Inflammatory macrophage (primary cell): ENCODE data around the gene SLPI.
A peak's percentile ranks its signal among the peaks of the same experiment; 100 is the strongest.

Experiments used
- DNase-seq, 2 donors: peaks; one replicate each; pipeline ENCODE4 v3.0.0-alpha.2; 2020 to 2022

The SLPI gene

GRCh38 chr20:45269754-45270270, 15.4 kb upstream of the SLPI start:
- DNase-seq: no peak

- no peak for DNase-seq
Observed at GRCh38 chr20:45269056-45269455, 14.7 kb upstream of the SLPI start.

- no peak for DNase-seq
Observed at GRCh38 chr20:45268531-45268930, 14.2 kb upstream of the SLPI start.

- DNase-seq: no peak
Observed at GRCh38 chr20:45266977-45267376, 12.6 kb upstream of the SLPI start.

- no peak for DNase-seq
Observed at GRCh38 chr20:45263556-45264266, 9.3 kb upstream of the SLPI start.

DNA sequence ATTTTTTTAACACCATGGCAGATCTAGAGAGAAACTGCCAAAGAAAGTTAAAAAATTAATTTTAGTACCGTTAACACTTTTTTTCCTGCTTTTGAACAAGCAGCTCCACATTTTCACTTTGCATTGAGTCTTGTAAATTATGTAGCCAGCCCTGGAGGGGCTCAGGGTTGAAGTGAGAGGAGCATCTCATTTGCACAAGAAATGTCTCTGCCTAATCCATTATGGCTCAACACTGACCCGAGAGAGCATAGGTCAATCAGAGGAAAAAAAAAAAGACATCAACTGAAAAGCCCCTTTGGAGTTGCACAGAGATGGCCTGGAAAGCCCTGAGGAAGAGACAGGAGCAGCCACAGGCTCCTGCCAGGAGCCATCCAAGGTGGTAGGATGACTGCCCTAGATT, 4.3 kb upstream of the SLPI start:
- no peak for DNase-seq

DNA sequence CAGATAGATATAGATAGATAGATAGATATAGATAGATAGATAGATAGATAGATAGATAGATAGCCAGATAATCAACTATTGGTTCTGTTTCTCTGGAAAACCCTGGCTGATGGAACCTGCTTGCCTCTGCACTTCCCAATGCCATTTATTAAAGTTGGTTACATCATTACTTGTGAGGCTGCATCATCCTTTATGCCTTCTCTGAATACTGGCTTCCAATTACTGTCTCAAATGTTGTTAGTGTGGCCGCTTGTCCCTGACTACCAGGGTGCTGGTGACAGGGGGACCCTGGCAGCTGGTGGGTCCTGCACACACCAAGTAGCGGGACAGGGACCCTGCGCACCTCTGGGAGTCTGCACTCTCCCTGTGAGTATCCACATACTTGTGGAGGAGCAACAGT, 3.9 kb upstream of the SLPI start:
- no peak for DNase-seq

DNA sequence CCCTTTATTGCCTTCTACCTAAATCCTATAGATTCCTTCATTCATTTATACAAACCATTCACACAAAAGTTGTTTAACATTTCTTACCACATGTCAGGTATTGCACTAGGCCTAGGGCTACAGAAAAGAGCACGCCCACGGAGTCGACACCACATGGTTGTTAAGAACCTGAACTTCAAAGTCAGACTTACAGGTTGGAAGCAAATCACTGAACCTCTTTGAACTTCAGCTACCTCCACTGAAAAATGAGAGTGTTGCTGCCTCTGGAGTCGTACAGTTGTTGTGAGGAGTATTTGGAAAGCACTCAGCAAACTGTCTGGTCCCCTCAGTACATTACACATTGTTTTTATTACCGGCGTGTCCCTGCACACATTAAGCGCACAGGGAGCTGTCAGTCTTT, 3.3 kb upstream of the SLPI start:
- DNase-seq: no peak

- no peak for DNase-seq
Observed at GRCh38 chr20:45257161-45257560, 2.8 kb upstream of the SLPI start.

DNA sequence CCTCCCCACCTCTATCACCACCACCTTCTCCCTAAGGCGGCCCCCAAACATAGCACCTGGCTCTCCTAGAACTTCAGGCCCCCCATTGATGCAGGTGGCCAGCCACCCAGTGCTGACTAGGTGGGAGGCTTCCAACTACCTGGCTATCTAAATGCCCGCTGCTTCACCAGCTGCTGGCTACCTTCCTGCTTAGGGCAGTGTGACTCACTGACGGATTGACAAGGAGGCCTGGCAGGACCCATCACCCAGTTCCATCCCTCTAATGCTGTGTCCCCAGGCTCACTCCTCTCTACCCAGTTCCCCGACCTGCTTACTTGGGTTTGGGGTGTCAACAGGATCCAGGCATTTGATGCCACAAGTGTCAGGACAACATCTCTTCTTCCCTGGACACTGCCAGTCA, 1.1 kb downstream of the SLPI start:
- DNase-seq: no peak

GRCh38 chr20:45251884-45252560, 2.3 kb downstream of the SLPI start:
- DNase-seq: no peak

DNA sequence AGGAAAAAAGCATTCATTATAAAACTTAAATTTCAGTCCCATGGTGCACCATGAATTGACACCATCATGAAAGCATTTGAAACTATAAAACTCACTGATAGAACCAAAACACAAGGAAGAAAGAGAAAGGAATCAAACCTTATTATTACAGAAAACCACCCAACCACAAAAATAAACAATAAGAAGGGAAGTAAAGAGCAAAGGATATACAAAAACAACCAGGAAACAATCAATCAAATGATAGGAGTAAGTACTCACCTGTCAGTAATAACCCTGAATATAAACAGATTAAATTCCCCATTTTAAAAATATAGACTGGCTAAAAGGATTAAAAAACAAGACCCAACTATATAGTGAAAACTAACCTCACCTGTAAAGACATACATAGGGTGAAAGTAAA, 5.8 kb downstream of the SLPI start:
- no peak for DNase-seq

- no peak for DNase-seq
Observed at GRCh38 chr20:45247865-45248264, 6.5 kb downstream of the SLPI start.

- DNase-seq: no peak
Observed at GRCh38 chr20:45246109-45246508, 8.3 kb downstream of the SLPI start.

DNA sequence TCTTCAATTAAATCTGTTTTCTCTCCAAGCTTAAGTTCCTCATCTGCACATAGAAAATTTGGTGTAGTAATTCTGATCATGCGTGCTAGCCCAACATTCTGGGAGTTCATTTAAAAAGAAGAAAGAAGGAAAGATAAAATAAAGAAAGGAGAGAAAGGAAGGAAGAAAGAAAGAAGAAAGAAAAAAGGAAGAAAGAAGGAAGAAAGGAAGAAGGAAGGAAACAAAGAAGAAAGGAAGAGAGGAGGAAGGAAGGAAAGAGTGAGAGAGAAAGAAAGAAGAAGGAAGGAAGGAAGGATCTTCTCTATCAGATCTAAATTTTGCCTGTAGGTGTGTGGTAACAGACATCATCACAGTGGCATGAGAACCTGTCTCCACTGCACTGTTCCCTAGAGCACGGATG, 16.2 kb downstream of the SLPI start:
- no peak for DNase-seq

DNA sequence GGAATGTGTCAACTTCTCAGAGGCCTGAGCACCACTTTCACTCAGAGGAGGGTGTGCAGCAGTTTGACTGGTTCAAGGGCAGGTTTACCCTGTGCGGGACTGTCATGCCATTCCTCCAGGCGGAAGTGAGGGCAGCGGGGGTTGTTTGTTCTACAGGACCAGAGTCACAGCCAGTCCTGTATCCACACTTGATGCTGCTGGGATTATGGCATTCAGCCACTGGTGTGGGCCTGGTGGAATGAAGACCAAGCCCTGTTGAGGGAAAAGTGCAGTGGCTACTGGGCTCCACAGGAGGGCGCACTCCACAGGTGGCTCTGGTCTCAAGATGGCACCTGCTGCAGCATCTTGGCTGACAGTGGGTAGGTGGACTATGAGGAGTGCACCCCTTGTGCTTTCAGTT, 18.4 kb downstream of the SLPI start:
- DNase-seq: peak in 1 of 2 donors; percentile 4

DNA sequence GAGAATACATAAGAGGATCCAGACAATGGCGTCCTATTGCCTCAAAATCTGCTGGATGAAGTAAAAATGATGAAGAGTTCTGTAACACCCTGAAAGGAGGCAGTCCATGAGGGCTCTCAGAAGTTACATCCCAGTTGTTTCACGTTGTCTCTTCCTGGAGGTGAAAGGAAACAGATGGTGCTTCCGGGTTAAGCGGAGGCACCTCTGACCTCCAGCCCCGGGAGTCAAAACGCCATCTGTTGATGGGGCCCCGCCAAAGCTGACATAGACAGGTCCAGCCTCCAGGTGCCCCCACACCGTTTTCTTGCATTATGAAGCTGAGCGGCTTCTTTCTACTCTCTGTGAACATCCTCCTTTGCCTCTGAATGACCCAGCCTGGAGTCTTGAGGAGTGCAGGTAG, 23.7 kb downstream of the SLPI start:
- no peak for DNase-seq

- peak; percentile 14 to 18 for DNase-seq
Observed at GRCh38 chr20:45229264-45230056, 24.9 kb downstream of the SLPI start.

DNA sequence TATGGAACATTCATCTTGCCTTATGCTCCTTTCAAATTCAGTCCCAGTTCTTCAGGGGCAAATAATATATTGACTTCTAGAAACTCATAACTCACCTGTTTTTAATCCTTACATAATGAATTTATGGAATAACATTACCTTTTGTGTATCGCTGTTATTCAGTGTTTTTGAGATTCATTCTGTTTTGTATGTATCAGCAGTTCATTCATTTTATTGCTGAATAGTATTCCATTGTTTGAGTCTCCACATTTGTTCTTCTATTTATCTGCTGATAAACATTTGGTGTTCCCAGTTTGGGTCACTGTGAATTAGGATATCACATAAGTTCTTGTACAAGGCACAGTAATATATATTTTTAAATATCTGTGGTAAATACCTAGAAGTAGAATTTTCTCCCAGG, 28.1 kb downstream of the SLPI start:
- no peak for DNase-seq

DNA sequence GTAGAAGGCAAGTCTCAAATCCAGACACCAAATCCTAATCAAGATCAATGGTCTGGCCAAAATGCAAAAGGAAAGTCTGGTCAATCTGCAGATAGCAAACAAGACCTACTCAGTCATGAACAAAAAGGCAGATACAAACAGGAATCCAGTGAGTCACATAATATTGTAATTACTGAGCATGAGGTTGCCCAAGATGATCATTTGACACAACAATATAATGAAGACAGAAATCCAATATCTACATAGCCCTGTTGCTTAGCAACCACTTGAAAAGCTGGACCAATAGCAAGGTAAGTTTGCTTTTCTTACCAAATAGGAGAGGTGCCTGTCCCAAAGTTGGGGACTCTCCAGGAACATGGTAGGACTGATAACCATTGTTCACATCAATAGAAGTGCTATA, 31.2 kb downstream of the SLPI start:
- DNase-seq: no peak

DNA sequence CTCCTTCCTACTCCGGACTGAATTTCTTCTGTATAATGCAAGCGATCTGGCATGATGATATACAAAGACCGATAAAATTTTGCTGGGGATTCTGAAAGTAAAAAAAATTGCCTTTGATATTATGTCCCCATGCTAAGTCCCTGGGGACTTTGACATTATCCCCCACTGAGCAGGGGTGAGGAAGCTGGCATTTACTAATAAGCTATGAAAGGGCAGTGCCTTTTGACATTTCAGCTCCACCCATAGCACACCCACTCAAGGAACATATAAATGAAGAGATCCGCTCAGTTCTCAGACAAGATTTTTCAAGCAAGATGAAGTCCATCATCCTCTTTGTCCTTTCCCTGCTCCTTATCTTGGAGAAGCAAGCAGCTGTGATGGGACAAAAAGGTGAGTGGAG, 33.3 kb downstream of the SLPI start, which contains the start of gene SEMG2:
TSS of gene SEMG2 (plus strand) at position 298 of the 400 bp plus-strand sequence. CDS start at position 315, 17 bp downstream.
- DNase-seq: no peak

- no peak for DNase-seq
Observed at GRCh38 chr20:45218636-45219035, 35.7 kb downstream of the SLPI start.

DNA sequence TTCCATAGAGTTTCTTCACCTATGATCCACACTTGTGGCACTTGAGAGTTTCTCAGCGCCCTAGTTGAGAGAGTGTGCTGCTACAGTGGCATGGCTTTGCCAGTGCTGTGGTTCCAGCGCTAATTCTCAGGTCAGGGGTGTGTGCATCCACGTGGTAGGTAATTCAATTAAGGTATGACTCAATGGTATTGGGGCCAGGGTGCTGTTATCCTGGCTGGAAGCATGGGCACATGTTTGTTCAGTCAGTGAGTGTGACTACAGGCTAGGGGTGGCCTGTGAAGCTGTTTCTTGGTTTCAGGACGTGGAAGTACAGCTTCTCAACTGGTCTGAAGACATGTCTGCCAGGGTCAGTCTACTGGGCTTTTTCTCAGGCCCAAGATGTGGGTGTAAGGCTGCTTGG, 36.2 kb downstream of the SLPI start:
- DNase-seq: no peak
